Measurements from ENCODE around the gene PTPN3. TPM values are rescaled to one million over a fixed set of nuclear protein-coding genes. Genes with fewer than 3 reads are reported as not detected.

The PTPN3 gene
- polyA plus RNA-seq, 1 of the 3 experiments (the other 2 are of a cell fraction) = 7.5 TPM

GRCh38 chr9:109411798-109412352, 86.2 kb downstream of the PTPN3 start:
- ChIA-PET CTCF (interaction anchor here (0.6 to 4.1 kb wide), 26 partner anchors 8 to 590 kb away, joined by 3 to 29 read pairs (median 4); no protein-coding TSS in a partner anchor), POLR2A (no interaction called here)
- Histone ChIP-seq H4K20me1 (ENCODE audit: insufficient read depth) (no peaks in the 10 kb centered on the region), H3K9me2 (no peaks in the 10 kb centered on the region), H3K79me2 (ENCODE audit: insufficient read depth) (no peaks in the 10 kb centered on the region), H3K36me3 (replicated peaks in 1 of 2; ENCODE audit: control insufficient read depth in 1 of 2, insufficient read depth in 2 of 2, low read length in 1 of 2) (peaks cover 0 to 1% of the 10 kb centered on the region in 2 experiments), H3K27ac (ENCODE audit: low read depth in 2 of 2, low read length in 1 of 2) (no peak overlapping the region), H3K9ac (no peak overlapping the region), H3F3A (replicated peaks; ENCODE audit: insufficient read depth) (no peaks in the 10 kb centered on the region), H3K4me2 (no peak overlapping the region), H3K27me3 (ENCODE audit: insufficient read depth) (no peaks in the 10 kb centered on the region), H3K4me1 (ENCODE audit: control insufficient read depth in 1 of 2, insufficient read depth in 2 of 2, low read depth in 1 of 2, low read length in 1 of 2) (no peaks in the 10 kb centered on the region), H3K4me3 (ENCODE audit: low read depth in 2 of 2, low read length in 1 of 2) (no peak overlapping the region), H2AFZ (ENCODE audit: low read depth) (no peak overlapping the region), H3K9me3 (no peaks in the 10 kb centered on the region)
- DNase-seq = peak; percentile 44
- WGBS (ENCODE audit: low lambda C conversion rate) = 94% methylated on average over 5 of the region's 5 CpGs
- peak; percentile 65 for TF ChIP-seq CTCF (IDR thresholded peaks at IDR 0.05)
- peak; percentile 37; the same call in 1 of the 2 replicates for TF ChIP-seq SMC3 (IDR thresholded peaks at IDR 0.05; ENCODE audit: low read depth, low read length)
- TF ChIP-seq RAD21 (IDR thresholded peaks at IDR 0.05; ENCODE audit: low read length) = peak; percentile 67
- no peak for TF ChIP-seq TAF1 (IDR thresholded peaks at IDR 0.05; ENCODE audit: borderline replicate concordance, low read depth, low read length)

DNA sequence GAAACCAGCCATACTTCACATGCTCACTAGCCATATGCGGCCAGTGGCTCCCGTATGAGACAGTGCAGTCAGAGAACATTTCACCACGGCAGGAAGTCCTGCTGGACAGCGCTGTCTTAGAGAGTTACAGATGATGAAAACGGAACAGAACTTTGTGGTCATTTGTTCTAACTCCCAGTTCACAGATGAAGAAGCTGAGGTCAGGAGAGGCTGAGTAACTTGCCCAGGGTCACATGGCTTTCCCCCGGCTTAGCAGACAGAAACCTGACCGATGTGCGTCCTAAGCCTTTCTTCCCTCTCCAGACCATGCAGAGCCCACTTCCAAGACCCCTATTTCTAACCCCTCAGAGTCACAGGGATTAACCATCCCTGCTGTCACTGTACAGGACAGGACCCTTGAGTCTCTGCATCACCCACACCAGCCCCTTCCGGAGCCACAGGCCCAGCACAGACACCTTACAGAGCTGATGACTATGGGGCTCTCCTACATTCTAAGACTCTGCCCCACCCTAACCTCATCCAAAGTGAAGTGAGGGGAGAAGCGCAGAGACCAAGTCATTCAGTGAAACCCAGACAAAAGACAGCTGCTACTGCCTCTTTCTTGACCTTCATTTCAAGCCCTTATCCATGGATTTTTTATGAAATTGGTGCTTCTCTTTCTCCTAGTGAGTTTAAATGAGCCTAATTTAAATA, 86.9 kb downstream of the PTPN3 start:
- H3K4me2 ChIP-seq = no peak overlapping the region
- no peak overlapping the region for H2AFZ ChIP-seq (ENCODE audit: low read depth)
- ChIA-PET POLR2A (no interaction called here), CTCF (interaction anchor here (0.6 to 4.1 kb wide), 24 partner anchors 8 to 590 kb away, joined by 3 to 29 read pairs (median 4); no protein-coding TSS in a partner anchor)
- H3K27me3 ChIP-seq (ENCODE audit: insufficient read depth) = no peaks in the 10 kb centered on the region
- no peaks in the 10 kb centered on the region for H3K9me3 ChIP-seq
- no peak for DNase-seq
- no peak overlapping the region for H3K4me3 ChIP-seq (ENCODE audit: low read depth in 2 of 2, low read length in 1 of 2)
- no peak for TF ChIP-seq USF2 (IDR thresholded peaks at IDR 0.05; ENCODE audit: borderline replicate concordance, low read depth, low read length)
- TF ChIP-seq CHD2 (IDR thresholded peaks at IDR 0.05; ENCODE audit: low read length, partially characterized antibody) = no peak
- TF ChIP-seq EP300 (IDR thresholded peaks at IDR 0.05; ENCODE audit: borderline replicate concordance in 1 of 2, low read depth in 1 of 2, low read length in 1 of 2) = no peak
- TF ChIP-seq NRF1 (IDR thresholded peaks at IDR 0.05; ENCODE audit: low read depth, low read length) = no peak
- TF ChIP-seq, protein P1, sequence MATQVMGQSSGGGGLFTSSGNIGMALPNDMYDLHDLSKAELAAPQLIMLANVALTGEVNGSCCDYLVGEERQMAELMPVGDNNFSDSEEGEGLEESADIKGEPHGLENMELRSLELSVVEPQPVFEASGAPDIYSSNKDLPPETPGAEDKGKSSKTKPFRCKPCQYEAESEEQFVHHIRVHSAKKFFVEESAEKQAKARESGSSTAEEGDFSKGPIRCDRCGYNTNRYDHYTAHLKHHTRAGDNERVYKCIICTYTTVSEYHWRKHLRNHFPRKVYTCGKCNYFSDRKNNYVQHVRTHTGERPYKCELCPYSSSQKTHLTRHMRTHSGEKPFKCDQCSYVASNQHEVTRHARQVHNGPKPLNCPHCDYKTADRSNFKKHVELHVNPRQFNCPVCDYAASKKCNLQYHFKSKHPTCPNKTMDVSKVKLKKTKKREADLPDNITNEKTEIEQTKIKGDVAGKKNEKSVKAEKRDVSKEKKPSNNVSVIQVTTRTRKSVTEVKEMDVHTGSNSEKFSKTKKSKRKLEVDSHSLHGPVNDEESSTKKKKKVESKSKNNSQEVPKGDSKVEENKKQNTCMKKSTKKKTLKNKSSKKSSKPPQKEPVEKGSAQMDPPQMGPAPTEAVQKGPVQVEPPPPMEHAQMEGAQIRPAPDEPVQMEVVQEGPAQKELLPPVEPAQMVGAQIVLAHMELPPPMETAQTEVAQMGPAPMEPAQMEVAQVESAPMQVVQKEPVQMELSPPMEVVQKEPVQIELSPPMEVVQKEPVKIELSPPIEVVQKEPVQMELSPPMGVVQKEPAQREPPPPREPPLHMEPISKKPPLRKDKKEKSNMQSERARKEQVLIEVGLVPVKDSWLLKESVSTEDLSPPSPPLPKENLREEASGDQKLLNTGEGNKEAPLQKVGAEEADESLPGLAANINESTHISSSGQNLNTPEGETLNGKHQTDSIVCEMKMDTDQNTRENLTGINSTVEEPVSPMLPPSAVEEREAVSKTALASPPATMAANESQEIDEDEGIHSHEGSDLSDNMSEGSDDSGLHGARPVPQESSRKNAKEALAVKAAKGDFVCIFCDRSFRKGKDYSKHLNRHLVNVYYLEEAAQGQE (IDR thresholded peaks at IDR 0.05; ENCODE audit: low read depth, low read length) = 0 out of 2 replicates have a peak, but pooled peaks have one; percentile 29
- no peaks in the 10 kb centered on the region for H4K20me1 ChIP-seq (ENCODE audit: insufficient read depth)
- no peaks in the 10 kb centered on the region for H3K79me2 ChIP-seq (ENCODE audit: insufficient read depth)
- 97% methylated on average over 10 of the region's 10 CpGs for WGBS (ENCODE audit: low lambda C conversion rate)
- H3K36me3 ChIP-seq (replicated peaks in 1 of 2; ENCODE audit: control insufficient read depth in 1 of 2, insufficient read depth in 2 of 2, low read length in 1 of 2) = peaks cover 0 to 6% of the 10 kb centered on the region in 2 experiments
- no peaks in the 10 kb centered on the region for H3K4me1 ChIP-seq (ENCODE audit: control insufficient read depth in 1 of 2, insufficient read depth in 2 of 2, low read depth in 1 of 2, low read length in 1 of 2)
- H3F3A ChIP-seq (replicated peaks; ENCODE audit: insufficient read depth) = no peaks in the 10 kb centered on the region
- H3K27ac ChIP-seq (ENCODE audit: low read depth in 2 of 2, low read length in 1 of 2) = no peak overlapping the region
- H3K9ac ChIP-seq = no peak overlapping the region
- no peaks in the 10 kb centered on the region for H3K9me2 ChIP-seq
